Measurements from ENCODE around the gene CCBE1.

DNA sequence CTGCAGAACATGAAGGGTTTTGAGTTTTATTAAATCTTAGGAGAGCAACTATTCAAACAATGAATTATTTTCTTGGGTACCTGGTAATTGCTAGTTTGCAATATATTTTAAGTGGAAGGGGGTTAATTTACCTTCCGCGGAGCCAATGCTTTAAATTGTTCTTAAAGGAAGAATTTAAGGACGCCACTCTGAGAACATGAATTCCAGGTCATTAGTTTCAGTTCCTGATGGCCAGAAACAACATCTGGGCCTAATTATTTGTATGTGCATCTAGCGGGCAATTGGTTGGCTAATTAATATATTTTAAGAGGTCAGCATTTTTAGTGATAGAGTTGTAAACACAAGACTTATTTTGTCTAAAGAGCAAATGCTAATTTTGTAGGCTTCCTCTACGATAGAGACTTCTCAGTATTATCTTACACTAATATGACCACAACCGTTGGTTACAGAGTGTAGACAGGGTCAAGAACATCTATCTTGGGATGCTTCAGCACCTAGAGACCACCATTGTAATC, 40.8 kb downstream of the CCBE1 start:
- TF ChIP-seq EZH2phosphoT487 (IDR thresholded peaks at IDR 0.05; ENCODE audit: borderline replicate concordance, low read depth) (no peak), CTCF (IDR thresholded peaks at IDR 0.05) (no peak), USF1 (IDR thresholded peaks at IDR 0.05; ENCODE audit: borderline replicate concordance, low read depth) (no peak), PBX3 (IDR thresholded peaks at IDR 0.05) (no peak), FOXM1 (IDR thresholded peaks at IDR 0.05; ENCODE audit: low read depth) (no peak), POLR2AphosphoS5 (IDR thresholded peaks at IDR 0.05; ENCODE audit: low read depth, low read length) (no peak), MXI1 (IDR thresholded peaks at IDR 0.05; ENCODE audit: low read depth, low read length) (no peak), FOSL2 (IDR thresholded peaks at IDR 0.05; ENCODE audit: borderline replicate concordance, low read depth) (no peak), CHD2 (IDR thresholded peaks at IDR 0.05; ENCODE audit: low read length, partially characterized antibody) (no peak), RFX5 (IDR thresholded peaks at IDR 0.05; ENCODE audit: low read length) (no peak), TAF1 (IDR thresholded peaks at IDR 0.05; ENCODE audit: borderline replicate concordance, low read depth, low read length) (no peak)
- TF ChIP-seq, protein P1, sequence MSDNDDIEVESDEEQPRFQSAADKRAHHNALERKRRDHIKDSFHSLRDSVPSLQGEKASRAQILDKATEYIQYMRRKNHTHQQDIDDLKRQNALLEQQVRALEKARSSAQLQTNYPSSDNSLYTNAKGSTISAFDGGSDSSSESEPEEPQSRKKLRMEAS (IDR thresholded peaks at IDR 0.05; ENCODE audit: low read depth) = no peak
- TF ChIP-seq, protein P2, sequence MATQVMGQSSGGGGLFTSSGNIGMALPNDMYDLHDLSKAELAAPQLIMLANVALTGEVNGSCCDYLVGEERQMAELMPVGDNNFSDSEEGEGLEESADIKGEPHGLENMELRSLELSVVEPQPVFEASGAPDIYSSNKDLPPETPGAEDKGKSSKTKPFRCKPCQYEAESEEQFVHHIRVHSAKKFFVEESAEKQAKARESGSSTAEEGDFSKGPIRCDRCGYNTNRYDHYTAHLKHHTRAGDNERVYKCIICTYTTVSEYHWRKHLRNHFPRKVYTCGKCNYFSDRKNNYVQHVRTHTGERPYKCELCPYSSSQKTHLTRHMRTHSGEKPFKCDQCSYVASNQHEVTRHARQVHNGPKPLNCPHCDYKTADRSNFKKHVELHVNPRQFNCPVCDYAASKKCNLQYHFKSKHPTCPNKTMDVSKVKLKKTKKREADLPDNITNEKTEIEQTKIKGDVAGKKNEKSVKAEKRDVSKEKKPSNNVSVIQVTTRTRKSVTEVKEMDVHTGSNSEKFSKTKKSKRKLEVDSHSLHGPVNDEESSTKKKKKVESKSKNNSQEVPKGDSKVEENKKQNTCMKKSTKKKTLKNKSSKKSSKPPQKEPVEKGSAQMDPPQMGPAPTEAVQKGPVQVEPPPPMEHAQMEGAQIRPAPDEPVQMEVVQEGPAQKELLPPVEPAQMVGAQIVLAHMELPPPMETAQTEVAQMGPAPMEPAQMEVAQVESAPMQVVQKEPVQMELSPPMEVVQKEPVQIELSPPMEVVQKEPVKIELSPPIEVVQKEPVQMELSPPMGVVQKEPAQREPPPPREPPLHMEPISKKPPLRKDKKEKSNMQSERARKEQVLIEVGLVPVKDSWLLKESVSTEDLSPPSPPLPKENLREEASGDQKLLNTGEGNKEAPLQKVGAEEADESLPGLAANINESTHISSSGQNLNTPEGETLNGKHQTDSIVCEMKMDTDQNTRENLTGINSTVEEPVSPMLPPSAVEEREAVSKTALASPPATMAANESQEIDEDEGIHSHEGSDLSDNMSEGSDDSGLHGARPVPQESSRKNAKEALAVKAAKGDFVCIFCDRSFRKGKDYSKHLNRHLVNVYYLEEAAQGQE (IDR thresholded peaks at IDR 0.05; ENCODE audit: low read depth, low read length) = no peak
